PC-9 (cell line): ENCODE data around the gene DPYD. TPM values are rescaled to one million over a fixed set of nuclear protein-coding genes. Genes with fewer than 3 reads are reported as not detected.

Experiments
- BruUV-seq: library from RNA; stranded (reverse); fragments of 400-500 nt; replicated peaks from 2 replicates; lab custom pipeline; 2021; lab: Mats Ljungman, UMichigan
- CTCF ChIA-PET: fragments of 300-600 bp; sonication (Branson Sonifier 250); formaldehyde crosslinking; loops from one replicate; lab custom pipeline; 2022; ENCODE audit warnings: antibody characterized with exemption; lab: Charles Lee
- POLR2A ChIA-PET: fragments of 300-600 bp; sonication (Branson Sonifier 250); formaldehyde crosslinking; loops from one replicate; lab custom pipeline; 2022; ENCODE audit warnings: antibody characterized with exemption; ENCODE audit not compliant: unreplicated experiment; lab: Charles Lee
- DNase-seq, 2 experiments: peaks; one replicate each; pipeline versions ENCODE4 v3.0.0 to v3.0.0-alpha.2; 2015 to 2022; ENCODE audit warnings: mixed read lengths in 1 of 2
- H2AFZ ChIP-seq: fragments of 200-600 bp; sonication (generic); 2 replicates; pipeline ENCODE4 v1.8.1; 2017; ENCODE audit warnings: antibody characterized with exemption
- H3F3A ChIP-seq: fragments of 200-600 bp; sonication (generic); 2 replicates; pipeline ENCODE4 v1.8.1; 2017; ENCODE audit warnings: antibody characterized with exemption, mild to moderate bottlenecking, low read depth; ENCODE audit not compliant: insufficient read depth
- H3K27ac ChIP-seq: fragments of 200-600 bp; sonication (generic); 2 replicates; pipeline ENCODE4 v1.6.1; 2016; ENCODE audit warnings: mixed run types
- H3K27me3 ChIP-seq: fragments of 200-600 bp; sonication (generic); 2 replicates; pipeline ENCODE4 v1.6.1; 2016; ENCODE audit warnings: low read depth, mixed run types; ENCODE audit not compliant: insufficient read depth
- H3K36me3 ChIP-seq: fragments of 200-600 bp; sonication (generic); 2 replicates; pipeline ENCODE4 v1.6.1; 2016; ENCODE audit warnings: low read depth, mixed run types
- H3K4me1 ChIP-seq: fragments of 200-600 bp; sonication (generic); replicated peaks from 2 replicates; pipeline ENCODE4 v1.6.1; 2016; ENCODE audit warnings: mixed run types; ENCODE audit not compliant: insufficient read depth
- H3K4me2 ChIP-seq: fragments of 200-600 bp; sonication (generic); 2 replicates; pipeline ENCODE4 v1.6.1; 2017; ENCODE audit warnings: mixed run types
- H3K4me3 ChIP-seq: fragments of 200-600 bp; sonication (generic); 2 replicates; pipeline ENCODE4 v1.6.1; 2016; ENCODE audit warnings: mixed run types
- H3K79me2 ChIP-seq: fragments of 200-600 bp; sonication (generic); 2 replicates; pipeline ENCODE4 v1.6.1; 2017; ENCODE audit warnings: low read depth, mixed run types
- H3K9me2 ChIP-seq: fragments of 200-600 bp; sonication (generic); 2 replicates; pipeline ENCODE4 v1.8.1; 2017; ENCODE audit warnings: mild to moderate bottlenecking; ENCODE audit not compliant: insufficient read depth
- H3K9me3 ChIP-seq: fragments of 200-600 bp; sonication (generic); 2 replicates; pipeline ENCODE4 v1.8.1; 2016; ENCODE audit warnings: low read depth; ENCODE audit not compliant: insufficient read depth
- H4K20me1 ChIP-seq: fragments of 200-600 bp; sonication (generic); 2 replicates; pipeline ENCODE4 v1.8.1; 2017; ENCODE audit not compliant: insufficient read depth
- CTCF ChIP-seq: fragments of 200-600 bp; sonication (generic); conservative IDR thresholded peaks from 2 replicates; pipeline ENCODE4 v1.6.1; 2017; ENCODE audit warnings: mixed run types, antibody characterized with exemption, mild to moderate bottlenecking, moderate library complexity
- EZH2 ChIP-seq: fragments of 200-600 bp; sonication (generic); IDR thresholded peaks from 2 replicates; pipeline ENCODE4 v1.8.0; 2017; ENCODE audit warnings: antibody characterized with exemption, low read depth
- intact Hi-C: fragments of 100-400 bp; cut with micrococcal nuclease; formaldehyde crosslinking; loops from one replicate; pipeline ENCODE4 v1.10.0; 2022; ENCODE audit not compliant: unreplicated experiment
- total RNA-seq: library from RNA; stranded (reverse); gene quantifications from 2 replicates; pipeline ENCODE4 v1.2.3, GENCODE V29; 2021

Gene DPYD
- total RNA-seq, 1 experiment from 2014 or later, result 24.1 TPM

GRCh38 chr1:97372531-97372930 lies 548.3 kb downstream of the DPYD start:
- H3F3A ChIP-seq, result no peaks in the 10 kb centered on the region
- H3K27me3 ChIP-seq, result no peaks in the 10 kb centered on the region
- no peaks in the 10 kb centered on the region for H3K9me2 ChIP-seq
- no peaks in the 10 kb centered on the region for H3K36me3 ChIP-seq
- no peaks in the 10 kb centered on the region for H3K79me2 ChIP-seq
- no peak overlapping the region for H3K4me2 ChIP-seq
- DNase-seq, result no peak
- POLR2A ChIA-PET, result no interaction called here
- no TSS peak for BruUV-seq
- H3K27ac ChIP-seq, result no peak overlapping the region
- H2AFZ ChIP-seq, result no peak overlapping the region
- H3K4me3 ChIP-seq, result no peak overlapping the region
- no peaks in the 10 kb centered on the region; the same call in 1 of the 2 replicates for H3K4me1 ChIP-seq
- intact Hi-C loops, result no loop called here
- H4K20me1 ChIP-seq, result no peaks in the 10 kb centered on the region
- H3K9me3 ChIP-seq, result no peaks in the 10 kb centered on the region
- CTCF ChIA-PET, result no interaction called here
- TF ChIP-seq CTCF, result no peak
- no peak for TF ChIP-seq EZH2

GRCh38 chr1:97368296-97368695 lies 552.5 kb downstream of the DPYD start:
- ChIA-PET CTCF (no interaction called here), POLR2A (no interaction called here)
- Histone ChIP-seq H3K4me3 (no peak overlapping the region), H3K79me2 (no peaks in the 10 kb centered on the region), H3F3A (no peaks in the 10 kb centered on the region), H3K36me3 (no peaks in the 10 kb centered on the region), H3K27me3 (no peaks in the 10 kb centered on the region), H3K4me2 (no peak overlapping the region), H3K9me3 (no peaks in the 10 kb centered on the region), H3K27ac (no peak overlapping the region), H3K4me1 (no peaks in the 10 kb centered on the region), H3K9me2 (no peaks in the 10 kb centered on the region), H2AFZ (no peak overlapping the region), H4K20me1 (no peaks in the 10 kb centered on the region)
- intact Hi-C loops, result no loop called here
- DNase-seq, result no peak
- no TSS peak for BruUV-seq
- no peak for TF ChIP-seq CTCF
- no peak for TF ChIP-seq EZH2

GRCh38 chr1:97366984-97367383 lies 553.9 kb downstream of the DPYD start:
- H3F3A ChIP-seq, result no peaks in the 10 kb centered on the region
- TF ChIP-seq EZH2 (no peak), CTCF (no peak)
- no peaks in the 10 kb centered on the region for H4K20me1 ChIP-seq
- no peak for DNase-seq
- no peak overlapping the region for H2AFZ ChIP-seq
- no TSS peak for BruUV-seq
- H3K4me3 ChIP-seq, result no peak overlapping the region
- no peaks in the 10 kb centered on the region for H3K36me3 ChIP-seq
- H3K27ac ChIP-seq, result no peak overlapping the region
- H3K9me2 ChIP-seq, result no peaks in the 10 kb centered on the region
- H3K4me2 ChIP-seq, result no peak overlapping the region
- ChIA-PET POLR2A (no interaction called here), CTCF (no interaction called here)
- no peaks in the 10 kb centered on the region for H3K9me3 ChIP-seq
- no peaks in the 10 kb centered on the region for H3K4me1 ChIP-seq
- intact Hi-C loops, result no loop called here
- no peaks in the 10 kb centered on the region for H3K79me2 ChIP-seq
- no peaks in the 10 kb centered on the region for H3K27me3 ChIP-seq
